OCI-LY7 (cell line): ENCODE results near the gene REC8.

Experiments
- EZH2phosphoT487 ChIP-seq: fragments of 200-600 bp; sonication (generic); IDR thresholded peaks from 2 replicates; pipeline ENCODE4 v1.6.1; 2018; ENCODE audit warnings: low read depth, borderline replicate concordance, mild to moderate bottlenecking, mixed run types, antibody characterized with exemption, low read length, moderate library complexity, mixed read lengths
- TF ChIP-seq, protein P1 (sequence below): fragments of 200-600 bp; sonication (generic); conservative IDR thresholded peaks from 2 replicates; pipeline ENCODE4 v1.5.1; 2014; ENCODE audit warnings: mild to moderate bottlenecking, antibody characterized with exemption, low read length, moderate library complexity, mixed read lengths

DNA sequence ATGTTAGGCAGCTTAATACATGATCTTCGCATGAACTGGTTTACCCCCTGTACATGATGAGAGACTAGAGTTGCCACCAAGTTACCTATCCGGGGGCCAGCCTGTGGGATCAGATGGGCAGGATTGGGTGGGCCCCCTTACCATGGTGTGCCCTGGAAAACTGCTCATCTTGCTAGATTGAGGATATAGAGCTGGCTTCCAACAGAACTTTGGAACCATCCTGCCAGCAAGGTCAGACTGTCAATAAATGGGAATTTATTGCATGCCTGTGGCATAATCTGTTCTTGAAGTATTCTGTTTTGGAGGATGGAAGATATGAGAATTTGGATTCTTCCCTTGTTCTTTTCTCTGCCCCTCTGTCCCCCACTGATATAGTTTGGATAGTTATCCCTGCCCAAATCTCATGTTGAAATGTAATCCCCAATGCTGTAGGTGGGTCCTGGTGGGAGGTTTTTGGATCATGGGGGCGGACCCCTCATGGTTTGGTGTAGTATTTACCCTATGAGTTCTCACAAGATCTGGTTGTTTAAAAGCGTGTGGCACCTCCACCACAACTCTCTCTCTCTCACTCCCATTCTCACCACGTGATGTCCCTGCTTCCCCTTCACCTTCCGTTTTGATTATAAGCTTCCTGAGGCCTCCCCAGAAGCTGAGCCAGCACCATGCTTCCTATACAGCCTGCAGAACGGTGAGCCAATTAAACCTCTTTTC, 27.1 kb downstream of the REC8 start:
- TF ChIP-seq, protein P1, sequence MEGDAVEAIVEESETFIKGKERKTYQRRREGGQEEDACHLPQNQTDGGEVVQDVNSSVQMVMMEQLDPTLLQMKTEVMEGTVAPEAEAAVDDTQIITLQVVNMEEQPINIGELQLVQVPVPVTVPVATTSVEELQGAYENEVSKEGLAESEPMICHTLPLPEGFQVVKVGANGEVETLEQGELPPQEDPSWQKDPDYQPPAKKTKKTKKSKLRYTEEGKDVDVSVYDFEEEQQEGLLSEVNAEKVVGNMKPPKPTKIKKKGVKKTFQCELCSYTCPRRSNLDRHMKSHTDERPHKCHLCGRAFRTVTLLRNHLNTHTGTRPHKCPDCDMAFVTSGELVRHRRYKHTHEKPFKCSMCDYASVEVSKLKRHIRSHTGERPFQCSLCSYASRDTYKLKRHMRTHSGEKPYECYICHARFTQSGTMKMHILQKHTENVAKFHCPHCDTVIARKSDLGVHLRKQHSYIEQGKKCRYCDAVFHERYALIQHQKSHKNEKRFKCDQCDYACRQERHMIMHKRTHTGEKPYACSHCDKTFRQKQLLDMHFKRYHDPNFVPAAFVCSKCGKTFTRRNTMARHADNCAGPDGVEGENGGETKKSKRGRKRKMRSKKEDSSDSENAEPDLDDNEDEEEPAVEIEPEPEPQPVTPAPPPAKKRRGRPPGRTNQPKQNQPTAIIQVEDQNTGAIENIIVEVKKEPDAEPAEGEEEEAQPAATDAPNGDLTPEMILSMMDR, result no peak
- no peak for TF ChIP-seq EZH2phosphoT487
